H1 (cell line): ENCODE data around the gene VRK3.

Experiments
- EGR1 ChIP-seq: IDR thresholded peaks from 2 replicates; pipeline ENCODE4 v1.6.1; 2011; ENCODE audit warnings: low read depth, low read length, borderline replicate concordance
- EZH2 ChIP-seq: fragments of 200-600 bp; sonication (generic); IDR thresholded peaks from 2 replicates; pipeline ENCODE4 v1.7.1; 2012; ENCODE audit warnings: low read depth, mild to moderate bottlenecking, moderate library complexity, low read length, inconsistent platforms; ENCODE audit not compliant: severe bottlenecking
- JUN ChIP-seq: IDR thresholded peaks from 2 replicates; pipeline ENCODE4 v1.6.1; 2011; ENCODE audit warnings: low read depth, mild to moderate bottlenecking, improper control_type of control experiment, low read length
- POLR2A ChIP-seq, 2 experiments: IDR thresholded peaks; 1 replicate in 1 of 2; 2 replicates in 1 of 2; pipeline ENCODE4 v1.6.1; 2011; ENCODE audit warnings: low read depth in 2 of 2, low read length in 2 of 2, mild to moderate bottlenecking in 2 of 2; ENCODE audit errors: control extremely low read depth in 1 of 2
- RAD21 ChIP-seq, 2 experiments: IDR thresholded peaks in 1 of 2; conservative IDR thresholded peaks in 1 of 2; 2 replicates each; pipeline ENCODE4 v1.6.1; 2011; ENCODE audit warnings: low read depth in 2 of 2, low read length in 2 of 2, improper control_type of control experiment in 1 of 2, inconsistent platforms in 1 of 2, mild to moderate bottlenecking in 1 of 2, moderate library complexity in 1 of 2
- TAF7 ChIP-seq: optimal IDR thresholded peaks from 2 replicates; pipeline ENCODE3; 2011; ENCODE audit warnings: low read depth, mild to moderate bottlenecking, inconsistent platforms, low read length, moderate library complexity, borderline replicate concordance
- ZNF274 ChIP-seq: IDR thresholded peaks from 2 replicates; pipeline ENCODE4 v1.7.0; 2012; ENCODE audit warnings: low read length, borderline replicate concordance; ENCODE audit errors: extremely low read depth
- TF ChIP-seq, protein P1 (sequence below), 3 experiments: IDR thresholded peaks; 1 replicate in 2 of 3; 2 replicates in 1 of 3; pipeline versions ENCODE4 v1.5.1 to v1.6.1; 2011; ENCODE audit warnings: low read length in 3 of 3, mild to moderate bottlenecking in 3 of 3, inconsistent platforms in 2 of 3, low read depth in 1 of 3, moderate library complexity in 1 of 3; ENCODE audit not compliant: insufficient read depth in 1 of 3; ENCODE audit errors: control extremely low read depth in 1 of 3
- TF ChIP-seq, protein P2 (sequence below): IDR thresholded peaks from 2 replicates; pipeline ENCODE4 v1.6.1; 2011; ENCODE audit warnings: low read length, improper control_type of control experiment

DNA sequence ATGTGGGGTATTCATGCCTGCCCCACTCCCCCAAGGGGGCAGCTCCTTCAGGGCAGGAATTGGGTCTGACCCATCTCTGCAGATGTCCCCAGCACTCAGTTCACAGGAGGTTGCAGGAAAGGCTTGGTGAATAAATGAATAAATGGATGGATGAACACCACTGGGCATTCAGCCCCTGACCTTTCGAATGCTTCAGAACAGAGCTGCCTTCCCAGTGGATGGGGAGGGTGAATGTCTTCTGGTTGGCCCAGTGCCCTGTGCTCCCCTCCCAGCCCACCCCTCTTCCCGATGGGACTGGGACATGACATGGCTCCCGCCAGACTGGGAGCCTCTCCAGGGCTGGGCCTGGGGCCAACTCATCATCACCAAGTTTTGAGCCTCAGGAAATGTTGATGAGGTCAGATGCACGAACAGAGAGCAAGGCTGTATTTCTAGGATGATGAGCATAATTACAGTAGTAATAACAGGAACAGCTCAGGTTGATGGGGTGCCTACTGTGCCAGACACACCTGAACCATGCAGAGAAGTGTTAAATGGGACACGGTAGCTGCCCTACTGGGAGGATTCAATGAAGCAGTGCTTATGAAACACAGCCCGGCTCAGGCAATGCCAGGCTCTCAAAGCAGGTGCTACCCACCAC is 25.7 kb downstream of the VRK3 start:
- TF ChIP-seq, protein P1, sequence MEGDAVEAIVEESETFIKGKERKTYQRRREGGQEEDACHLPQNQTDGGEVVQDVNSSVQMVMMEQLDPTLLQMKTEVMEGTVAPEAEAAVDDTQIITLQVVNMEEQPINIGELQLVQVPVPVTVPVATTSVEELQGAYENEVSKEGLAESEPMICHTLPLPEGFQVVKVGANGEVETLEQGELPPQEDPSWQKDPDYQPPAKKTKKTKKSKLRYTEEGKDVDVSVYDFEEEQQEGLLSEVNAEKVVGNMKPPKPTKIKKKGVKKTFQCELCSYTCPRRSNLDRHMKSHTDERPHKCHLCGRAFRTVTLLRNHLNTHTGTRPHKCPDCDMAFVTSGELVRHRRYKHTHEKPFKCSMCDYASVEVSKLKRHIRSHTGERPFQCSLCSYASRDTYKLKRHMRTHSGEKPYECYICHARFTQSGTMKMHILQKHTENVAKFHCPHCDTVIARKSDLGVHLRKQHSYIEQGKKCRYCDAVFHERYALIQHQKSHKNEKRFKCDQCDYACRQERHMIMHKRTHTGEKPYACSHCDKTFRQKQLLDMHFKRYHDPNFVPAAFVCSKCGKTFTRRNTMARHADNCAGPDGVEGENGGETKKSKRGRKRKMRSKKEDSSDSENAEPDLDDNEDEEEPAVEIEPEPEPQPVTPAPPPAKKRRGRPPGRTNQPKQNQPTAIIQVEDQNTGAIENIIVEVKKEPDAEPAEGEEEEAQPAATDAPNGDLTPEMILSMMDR (IDR thresholded peaks at IDR 0.05; ENCODE audit: control extremely low read depth in 1 of 3, insufficient read depth in 1 of 3, low read depth in 1 of 3, low read length in 3 of 3): no peak
- TF ChIP-seq POLR2A (IDR thresholded peaks at IDR 0.05; ENCODE audit: control extremely low read depth in 1 of 2, low read depth in 2 of 2, low read length in 2 of 2) (no peak), RAD21 (IDR thresholded peaks at IDR 0.05 in 1 of 2, conservative IDR thresholded peaks at IDR 0.05 in 1 of 2; ENCODE audit: low read depth in 2 of 2, low read length in 2 of 2) (no peak), EZH2 (no peak), ZNF274 (no peak), EGR1 (no peak), JUN (no peak), TAF7 (no peak)
- TF ChIP-seq, protein P2, sequence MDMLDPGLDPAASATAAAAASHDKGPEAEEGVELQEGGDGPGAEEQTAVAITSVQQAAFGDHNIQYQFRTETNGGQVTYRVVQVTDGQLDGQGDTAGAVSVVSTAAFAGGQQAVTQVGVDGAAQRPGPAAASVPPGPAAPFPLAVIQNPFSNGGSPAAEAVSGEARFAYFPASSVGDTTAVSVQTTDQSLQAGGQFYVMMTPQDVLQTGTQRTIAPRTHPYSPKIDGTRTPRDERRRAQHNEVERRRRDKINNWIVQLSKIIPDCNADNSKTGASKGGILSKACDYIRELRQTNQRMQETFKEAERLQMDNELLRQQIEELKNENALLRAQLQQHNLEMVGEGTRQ: no peak
